Loucy (cell line): ENCODE results near the gene SV2B.

Experiments used
- CTCF ChIP-seq: fragments of 200-600 bp; sonication (generic); conservative IDR thresholded peaks from 2 replicates; pipeline ENCODE4 v1.5.1; 2014; ENCODE audit warnings: mild to moderate bottlenecking, antibody characterized with exemption, low read length
- EZH2phosphoT487 ChIP-seq: fragments of 200-600 bp; IDR thresholded peaks from 2 replicates; pipeline ENCODE4 v1.6.1; 2018; ENCODE audit warnings: antibody characterized with exemption, mild to moderate bottlenecking, moderate library complexity, borderline replicate concordance

- TF ChIP-seq CTCF (no peak), EZH2phosphoT487 (no peak)
Observed at GRCh38 chr15:91186904-91187656, 87.0 kb downstream of the SV2B start.
